SU-DHL-6 (cell line): ENCODE data around the gene CORT.

Experiments used
- H2AFZ ChIP-seq: fragments of 200-600 bp; sonication (generic); 2 replicates; pipeline ENCODE4 v1.6.1; 2014; ENCODE audit warnings: low read depth, mild to moderate bottlenecking, moderate library complexity, mixed read lengths, antibody characterized with exemption, low read length; ENCODE audit not compliant: severe bottlenecking
- H3F3A ChIP-seq: fragments of 200-600 bp; shearing (Covaris generic); 2 replicates; pipeline ENCODE4 v1.6.0; 2016; ENCODE audit warnings: antibody characterized with exemption, mild to moderate bottlenecking; ENCODE audit not compliant: insufficient read depth
- H3K27ac ChIP-seq: fragments of 200-600 bp; sonication (generic); 2 replicates; pipeline ENCODE4 v1.5.1; 2016; ENCODE audit warnings: low read depth, mild to moderate bottlenecking, low read length, moderate library complexity, mixed read lengths
- H3K27me3 ChIP-seq: fragments of 200-600 bp; sonication (generic), shearing (Covaris generic); 2 replicates; pipeline ENCODE4 v1.6.0; 2014; ENCODE audit warnings: mild to moderate bottlenecking, low read length
- H3K36me3 ChIP-seq: fragments of 200-600 bp; sonication (generic); 2 replicates; pipeline ENCODE4 v1.6.1; 2014; ENCODE audit warnings: mild to moderate bottlenecking, low read length, mixed read lengths
- H3K4me2 ChIP-seq: fragments of 300-600, 200-600 bp; shearing (Covaris generic), sonication (generic); 2 replicates; pipeline ENCODE4 v1.6.0; 2014; ENCODE audit warnings: low read length, low read depth, mild to moderate bottlenecking; ENCODE audit not compliant: poor library complexity, severe bottlenecking
- H3K4me3 ChIP-seq: fragments of 200-600 bp; sonication (generic); 2 replicates; pipeline ENCODE4 v1.5.1; 2014; ENCODE audit warnings: antibody characterized with exemption, low read length, mild to moderate bottlenecking, mixed read lengths; ENCODE audit not compliant: insufficient read depth, poor library complexity, severe bottlenecking
- H3K79me2 ChIP-seq: fragments of 200-600 bp; sonication (generic); 2 replicates; pipeline ENCODE4 v1.6.1; 2014; ENCODE audit warnings: mild to moderate bottlenecking, low read length, moderate library complexity; ENCODE audit not compliant: insufficient read depth
- H3K9ac ChIP-seq: fragments of 200-600 bp; sonication (generic); 2 replicates; pipeline ENCODE4 v1.7.0; 2014; ENCODE audit warnings: mild to moderate bottlenecking, low read length
- H3K9me2 ChIP-seq: fragments of 200-600 bp; sonication (generic); replicated peaks from 2 replicates; pipeline ENCODE4 v1.6.1; 2014; ENCODE audit warnings: low read length; ENCODE audit not compliant: insufficient read depth
- H3K9me3 ChIP-seq: fragments of 200-600 bp; sonication (generic); 2 replicates; pipeline ENCODE4 v1.6.1; 2014; ENCODE audit warnings: low read length, mixed read lengths; ENCODE audit not compliant: insufficient read depth
- H4K20me1 ChIP-seq: fragments of 200-600 bp; sonication (generic); 2 replicates; pipeline ENCODE4 v1.6.1; 2014; ENCODE audit warnings: low read depth, mild to moderate bottlenecking, antibody characterized with exemption, low read length, moderate library complexity, mixed read lengths
- EZH2phosphoT487 ChIP-seq: fragments of 200-600 bp; sonication (generic), shearing (Covaris generic); conservative IDR thresholded peaks from 2 replicates; pipeline ENCODE4 v1.6.1; 2018; ENCODE audit warnings: mild to moderate bottlenecking, antibody characterized with exemption, low read length, moderate library complexity, mixed read lengths
- TF ChIP-seq, protein P1 (sequence below): fragments of 200-600 bp; sonication (generic); IDR thresholded peaks from one replicate; pipeline ENCODE4 v1.5.1; 2017; ENCODE audit warnings: antibody characterized with exemption, mild to moderate bottlenecking, low read length, moderate library complexity; ENCODE audit not compliant: insufficient read depth, poor library complexity, severe bottlenecking

Gene CORT, protein sequence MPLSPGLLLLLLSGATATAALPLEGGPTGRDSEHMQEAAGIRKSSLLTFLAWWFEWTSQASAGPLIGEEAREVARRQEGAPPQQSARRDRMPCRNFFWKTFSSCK

DNA sequence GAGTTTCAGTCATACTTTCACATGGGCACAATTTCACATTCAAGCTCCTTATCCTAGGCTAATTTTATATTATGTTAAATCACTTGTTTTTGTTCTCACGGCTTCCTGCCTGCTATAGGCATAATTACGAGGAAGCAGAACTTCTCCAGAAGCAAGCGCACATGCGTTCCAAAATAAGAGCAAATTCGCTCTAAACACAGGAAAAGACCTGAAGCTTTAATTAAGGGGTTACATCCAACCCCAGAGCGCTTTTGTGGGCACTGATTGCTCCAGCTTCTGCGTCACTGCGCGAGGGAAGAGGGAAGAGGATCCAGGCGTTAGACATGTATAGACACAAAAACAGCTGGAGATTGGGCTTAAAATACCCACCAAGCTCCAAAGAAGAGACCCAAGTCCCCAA, at the start of gene CORT:
TSS of gene CORT (plus strand) at position 281 of the 400 bp plus-strand sequence. CDS start 193 bp downstream, outside the sequence.
- H3K36me3 ChIP-seq, result no peaks in the 10 kb centered on the region
- TF ChIP-seq, protein P1, sequence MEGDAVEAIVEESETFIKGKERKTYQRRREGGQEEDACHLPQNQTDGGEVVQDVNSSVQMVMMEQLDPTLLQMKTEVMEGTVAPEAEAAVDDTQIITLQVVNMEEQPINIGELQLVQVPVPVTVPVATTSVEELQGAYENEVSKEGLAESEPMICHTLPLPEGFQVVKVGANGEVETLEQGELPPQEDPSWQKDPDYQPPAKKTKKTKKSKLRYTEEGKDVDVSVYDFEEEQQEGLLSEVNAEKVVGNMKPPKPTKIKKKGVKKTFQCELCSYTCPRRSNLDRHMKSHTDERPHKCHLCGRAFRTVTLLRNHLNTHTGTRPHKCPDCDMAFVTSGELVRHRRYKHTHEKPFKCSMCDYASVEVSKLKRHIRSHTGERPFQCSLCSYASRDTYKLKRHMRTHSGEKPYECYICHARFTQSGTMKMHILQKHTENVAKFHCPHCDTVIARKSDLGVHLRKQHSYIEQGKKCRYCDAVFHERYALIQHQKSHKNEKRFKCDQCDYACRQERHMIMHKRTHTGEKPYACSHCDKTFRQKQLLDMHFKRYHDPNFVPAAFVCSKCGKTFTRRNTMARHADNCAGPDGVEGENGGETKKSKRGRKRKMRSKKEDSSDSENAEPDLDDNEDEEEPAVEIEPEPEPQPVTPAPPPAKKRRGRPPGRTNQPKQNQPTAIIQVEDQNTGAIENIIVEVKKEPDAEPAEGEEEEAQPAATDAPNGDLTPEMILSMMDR, result no peak
- TF ChIP-seq EZH2phosphoT487, result no peak
- 0 out of 2 replicates have a peak, but pooled peaks cover 6% of the 10 kb centered on the region for H3F3A ChIP-seq
- no peaks in the 10 kb centered on the region for H3K9me3 ChIP-seq
- no peak within 1 kb of the TSS for H3K4me2 ChIP-seq
- H3K27me3 ChIP-seq, result no peaks in the 10 kb centered on the region
- no peak within 1 kb of the TSS for H3K4me3 ChIP-seq
- H3K27ac ChIP-seq, result no peak within 1 kb of the TSS
- no peaks in the 10 kb centered on the region for H3K79me2 ChIP-seq
- H4K20me1 ChIP-seq, result no peaks in the 10 kb centered on the region
- no peak within 1 kb of the TSS for H3K9ac ChIP-seq
- no peaks in the 10 kb centered on the region for H3K9me2 ChIP-seq
- H2AFZ ChIP-seq, result no peak within 1 kb of the TSS

GRCh38 chr1:10401281-10401680, 48.5 kb upstream of the CORT start:
- H3K4me2 ChIP-seq, result no peak overlapping the region
- H3K79me2 ChIP-seq, result peaks cover 27% of the 10 kb centered on the region
- H3K4me3 ChIP-seq, result no peak overlapping the region
- H3K27me3 ChIP-seq, result no peaks in the 10 kb centered on the region
- H3K9ac ChIP-seq, result no peak overlapping the region
- H3K36me3 ChIP-seq, result 0 out of 2 replicates have a peak, but pooled peaks cover 12% of the 10 kb centered on the region
- no peaks in the 10 kb centered on the region for H3K9me3 ChIP-seq
- H4K20me1 ChIP-seq, result no peaks in the 10 kb centered on the region
- H3K9me2 ChIP-seq, result no peaks in the 10 kb centered on the region
- H3K27ac ChIP-seq, result no peak overlapping the region
- TF ChIP-seq, protein P1, result no peak
- TF ChIP-seq EZH2phosphoT487, result no peak
- H2AFZ ChIP-seq, result no peak overlapping the region
- H3F3A ChIP-seq, result no peaks in the 10 kb centered on the region

- Histone ChIP-seq H3K9me3 (no peaks in the 10 kb centered on the region), H3K36me3 (0 out of 2 replicates have a peak, but pooled peaks cover 12% of the 10 kb centered on the region), H3K9ac (no peak overlapping the region), H3K27ac (no peak overlapping the region), H3K79me2 (peaks cover 27% of the 10 kb centered on the region), H3K27me3 (no peaks in the 10 kb centered on the region), H3K4me2 (no peak overlapping the region), H4K20me1 (no peaks in the 10 kb centered on the region), H2AFZ (no peak overlapping the region), H3F3A (no peaks in the 10 kb centered on the region), H3K4me3 (no peak overlapping the region), H3K9me2 (no peaks in the 10 kb centered on the region)
- no peak for TF ChIP-seq EZH2phosphoT487
- TF ChIP-seq, protein P1, result no peak
These were observed 47.0 kb upstream of the CORT start for GRCh38 chr1:10402729-10403274.
